Stimulated activated naive B cell treated with anti-CD40 and anti-IgM and Interleukin-4, amounts not matched to agents 10 μg/mL and 1 μg/mL and 100 μg/mL, for 72 hours (primary cell): Measurements from ENCODE around the gene CDHR4.
"Not testable (repeated sequence)": the region's sequence is repeated elsewhere in the genome, so short reads cannot be mapped to it uniquely, and the experiment has no call there.

ENCODE experiments used
- ATAC-seq, 2 donors: fragments of 150-1000 bp; cut with Tn5 transposase; replicated peaks; 2 replicates each; pipeline ENCODE4 v1.10.0; 2021; ENCODE audit warnings: moderate library complexity in 1 of 2
- DNase-seq: peaks from one replicate; pipeline ENCODE4 v3.0.0; 2021
- H3K27ac Mint-ChIP-seq: one replicate; pipeline ENCODE4 v1.8.0; 2022; ENCODE audit warnings: mild to moderate bottlenecking, mixed read lengths
- H3K27me3 Mint-ChIP-seq, 2 donors: one replicate each; pipeline ENCODE4 v1.8.0; 2022; ENCODE audit warnings: mixed read lengths in 2 of 2
- H3K36me3 Mint-ChIP-seq, 2 donors: one replicate each; pipeline ENCODE4 v1.8.0; 2022; ENCODE audit warnings: mixed read lengths in 2 of 2, mild to moderate bottlenecking in 1 of 2
- H3K4me1 Mint-ChIP-seq, 2 donors: one replicate each; pipeline ENCODE4 v1.8.0; 2022; ENCODE audit warnings: mixed read lengths in 2 of 2, mild to moderate bottlenecking in 1 of 2
- H3K4me3 Mint-ChIP-seq, 2 donors: one replicate each; pipeline ENCODE4 v1.8.0; 2022; ENCODE audit warnings: mild to moderate bottlenecking in 2 of 2, mixed read lengths in 2 of 2, moderate library complexity in 1 of 2
- H3K9me3 Mint-ChIP-seq, 2 donors: one replicate each; pipeline ENCODE4 v1.8.0; 2022; ENCODE audit warnings: mixed read lengths in 2 of 2, mild to moderate bottlenecking in 1 of 2

CDHR4 gene

DNA sequence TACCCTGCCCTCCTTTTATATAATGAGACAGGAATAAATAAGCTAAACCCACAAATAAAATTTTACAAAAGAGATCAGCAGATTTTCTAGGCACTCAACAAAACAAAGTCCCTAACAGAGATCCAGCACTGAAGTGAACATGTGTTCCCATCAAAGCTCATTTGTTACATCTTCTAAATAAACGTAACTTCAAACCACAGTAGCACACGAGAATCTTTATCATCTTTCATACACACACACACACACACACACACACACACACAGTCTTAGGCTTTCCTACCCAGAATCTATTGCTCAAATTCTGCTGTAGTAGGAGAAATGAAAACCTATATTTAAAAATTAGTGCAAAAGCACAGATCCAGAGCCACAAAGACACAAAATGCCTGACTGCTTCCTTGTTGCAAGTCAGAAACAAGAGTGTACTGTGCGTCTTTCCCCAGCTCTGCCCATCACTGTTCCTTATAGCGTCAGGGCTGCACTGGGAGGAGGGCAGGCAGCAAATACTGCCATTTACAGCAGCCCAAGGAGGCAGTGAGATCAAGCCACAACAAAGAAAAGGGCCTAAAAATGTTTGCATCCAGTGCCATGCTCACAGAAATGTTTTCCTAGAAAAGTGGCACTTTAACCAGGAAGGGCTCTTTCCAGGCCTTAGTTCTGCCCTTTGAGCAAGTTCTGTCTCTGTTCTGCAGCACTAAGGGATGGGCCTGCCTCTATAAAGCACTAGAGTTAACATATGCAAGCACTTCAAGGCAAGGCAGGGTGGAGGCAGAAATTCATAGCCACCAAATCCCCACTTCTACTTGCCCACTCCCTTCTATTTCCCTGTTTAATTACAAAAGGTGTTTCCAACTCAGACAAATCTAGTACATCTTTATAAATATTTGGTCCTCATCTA lies 19.3 kb downstream of the CDHR4 start:
- Mint-ChIP-seq H3K36me3 (peaks cover 14 to 25% of the 10 kb centered on the region in 2 donors), H3K4me3 (no peak overlapping the region), H3K9me3 (no peaks in the 10 kb centered on the region), H3K27ac (peak overlapping the region; percentile 65), H3K27me3 (no peaks in the 10 kb centered on the region), H3K4me1 (peaks cover 14 to 39% of the 10 kb centered on the region in 2 donors)
- DNase-seq (no peak), ATAC-seq (no peak)

DNA sequence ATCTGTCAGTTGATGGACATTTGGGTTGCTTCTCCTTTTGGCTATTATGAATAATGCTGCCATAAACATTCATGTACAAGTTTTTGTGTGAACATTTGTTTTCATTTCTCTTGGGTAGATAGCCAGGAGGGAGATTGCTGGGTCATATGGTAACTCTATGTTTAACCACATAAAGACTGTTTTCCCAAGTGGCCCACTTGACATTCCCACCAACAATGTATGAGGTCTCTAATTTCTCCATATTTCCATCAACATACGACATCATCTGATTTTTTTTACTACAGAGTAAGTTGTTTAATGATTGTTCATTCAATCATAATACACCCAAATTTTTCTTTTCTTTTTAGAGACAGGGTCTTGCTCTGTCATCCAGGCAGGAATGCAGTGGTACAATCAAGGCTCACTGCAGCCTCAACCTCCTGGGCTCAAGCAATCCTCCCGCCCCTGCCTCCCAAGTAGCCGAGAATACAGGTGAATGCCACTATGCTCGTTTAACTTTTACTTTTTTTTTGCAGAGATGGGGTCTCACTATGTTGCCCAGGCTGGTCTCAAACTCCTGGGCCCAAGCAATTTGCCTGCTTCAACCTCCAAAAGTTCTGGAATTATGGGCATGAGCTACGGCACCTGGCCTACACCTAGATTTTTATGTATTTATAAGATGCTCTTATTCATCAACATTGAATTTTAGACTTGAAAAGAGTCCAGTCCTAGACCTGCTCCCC lies 20.2 kb downstream of the CDHR4 start:
- H3K4me3 Mint-ChIP-seq = no peak overlapping the region
- H3K36me3 Mint-ChIP-seq = peaks cover 16 to 26% of the 10 kb centered on the region in 2 donors
- H3K9me3 Mint-ChIP-seq = no peaks in the 10 kb centered on the region
- DNase-seq = no peak
- H3K27ac Mint-ChIP-seq = peak overlapping the region; percentile 65
- no peak for ATAC-seq
- no peaks in the 10 kb centered on the region for H3K27me3 Mint-ChIP-seq
- H3K4me1 Mint-ChIP-seq = peaks cover 16 to 34% of the 10 kb centered on the region in 2 donors

- DNase-seq, ATAC-seq, H3K27me3 Mint-ChIP-seq, H3K27ac Mint-ChIP-seq, H3K4me3 Mint-ChIP-seq, H3K9me3 Mint-ChIP-seq: not testable (repeated sequence)
- H3K4me1 Mint-ChIP-seq = peaks cover 15 to 30% of the 10 kb centered on the region in 2 donors
- peaks cover 13 to 22% of the 10 kb centered on the region in 2 donors for H3K36me3 Mint-ChIP-seq
Observed at GRCh38 chr3:49776101-49776500, 23.6 kb downstream of the CDHR4 start.

DNA sequence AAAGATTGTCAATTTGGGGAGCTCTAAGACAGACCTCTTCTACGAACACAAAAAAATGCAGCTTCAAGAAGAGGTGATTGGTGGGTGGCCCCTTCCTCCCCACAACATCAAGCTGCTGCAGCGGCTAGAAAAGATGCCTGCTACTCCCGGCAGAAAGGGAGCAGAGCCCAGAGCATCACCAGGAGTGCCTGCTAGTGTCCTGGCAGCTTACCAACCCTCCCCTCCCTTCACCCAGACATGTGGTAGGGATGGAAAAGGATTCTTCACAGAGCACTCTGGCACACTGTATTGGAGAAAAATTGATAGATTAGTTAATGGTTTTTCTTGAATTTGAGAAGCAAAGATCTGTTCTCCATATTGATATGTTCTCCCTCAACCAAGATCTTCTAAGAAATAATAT lies 24.1 kb downstream of the CDHR4 start:
- ATAC-seq = no peak
- DNase-seq = no peak
- Mint-ChIP-seq H3K36me3 (peaks cover 13 to 22% of the 10 kb centered on the region in 2 donors), H3K4me3 (no peak overlapping the region), H3K27ac (no peak overlapping the region), H3K27me3 (no peaks in the 10 kb centered on the region), H3K4me1 (peaks cover 14 to 24% of the 10 kb centered on the region in 2 donors), H3K9me3 (no peaks in the 10 kb centered on the region)

GRCh38 chr3:49772703-49773102 lies 27.0 kb downstream of the CDHR4 start:
- Mint-ChIP-seq H3K36me3 (peaks cover 12% of the 10 kb centered on the region in 2 donors), H3K4me3 (no peak overlapping the region), H3K9me3 (no peaks in the 10 kb centered on the region), H3K4me1 (peaks cover 8 to 16% of the 10 kb centered on the region in 2 donors), H3K27ac (no peak overlapping the region), H3K27me3 (no peaks in the 10 kb centered on the region)
- no peak for ATAC-seq
- DNase-seq = no peak

GRCh38 chr3:49771340-49771938 lies 28.2 kb downstream of the CDHR4 start:
- peaks cover 8 to 16% of the 10 kb centered on the region in 2 donors for H3K4me1 Mint-ChIP-seq

DNA sequence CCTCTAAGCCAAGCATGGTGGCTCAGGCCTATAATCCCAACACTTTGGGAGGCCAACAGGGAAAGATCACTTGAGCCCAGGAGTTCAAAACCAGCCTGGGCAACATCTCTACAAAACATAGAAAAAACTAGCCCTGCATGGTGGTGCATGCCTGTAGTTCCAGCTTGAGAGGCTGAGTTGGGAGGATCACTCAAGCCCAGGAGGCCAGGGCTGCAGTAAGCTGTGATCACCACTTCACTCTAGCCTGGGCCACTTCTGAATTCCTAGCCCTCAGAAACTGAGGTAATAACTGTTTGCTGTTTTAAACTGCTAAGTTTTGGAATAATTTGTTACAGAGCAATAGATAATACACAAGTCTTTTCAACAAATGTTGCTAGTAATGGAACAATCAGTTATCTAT lies 29.7 kb downstream of the CDHR4 start:
- H3K27ac Mint-ChIP-seq = no peak overlapping the region
- no peak for ATAC-seq
- H3K9me3 Mint-ChIP-seq = no peaks in the 10 kb centered on the region
- H3K27me3 Mint-ChIP-seq = no peaks in the 10 kb centered on the region
- DNase-seq = no peak
- peaks cover 5 to 8% of the 10 kb centered on the region in 2 donors for H3K36me3 Mint-ChIP-seq
- peaks cover 5 to 14% of the 10 kb centered on the region in 2 donors for H3K4me1 Mint-ChIP-seq
- H3K4me3 Mint-ChIP-seq = no peak overlapping the region

More at GRCh38 chr3:49771340-49771938, 28.2 kb downstream of the CDHR4 start:
- DNase-seq = no peak
- Mint-ChIP-seq H3K4me3 (no peak overlapping the region), H3K27me3 (no peaks in the 10 kb centered on the region), H3K27ac (no peak overlapping the region), H3K36me3 (peaks cover 6 to 9% of the 10 kb centered on the region in 2 donors), H3K9me3 (no peaks in the 10 kb centered on the region)
- ATAC-seq = no peak

DNA sequence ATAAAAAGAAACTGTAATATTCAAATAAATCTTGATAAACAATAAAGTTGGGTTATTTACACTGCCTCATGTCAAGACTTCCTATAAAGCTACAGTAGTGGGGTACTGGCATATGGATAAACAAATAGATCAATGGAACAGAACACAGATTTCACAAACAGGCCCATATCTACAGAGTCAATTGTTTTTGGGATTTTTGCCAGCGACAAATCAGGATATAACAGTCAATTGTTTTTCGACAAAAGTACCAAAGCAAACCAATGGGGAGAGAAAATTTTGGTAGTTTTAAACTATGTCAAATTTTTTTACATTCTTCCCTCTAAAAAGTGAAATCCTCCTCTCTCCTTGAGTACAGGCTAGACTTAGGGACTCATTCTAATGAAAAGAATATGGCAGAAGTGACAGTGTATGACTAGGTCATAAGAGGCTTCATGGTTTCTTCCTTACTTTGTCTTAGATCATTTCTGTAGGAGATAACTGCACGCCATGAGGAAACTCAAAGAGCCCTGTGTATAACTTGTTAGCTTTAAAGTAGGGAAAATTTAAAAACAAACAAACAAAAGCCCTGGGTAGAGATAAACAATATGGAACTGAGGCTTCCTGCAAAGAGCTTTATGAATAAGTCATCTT lies 30.3 kb downstream of the CDHR4 start:
- ATAC-seq = no peak
- Mint-ChIP-seq H3K27ac (no peak overlapping the region), H3K4me1 (peaks cover 5 to 19% of the 10 kb centered on the region in 2 donors), H3K36me3 (peaks cover 10 to 13% of the 10 kb centered on the region in 2 donors), H3K27me3 (no peaks in the 10 kb centered on the region), H3K4me3 (no peak overlapping the region), H3K9me3 (no peaks in the 10 kb centered on the region)
- no peak for DNase-seq

GRCh38 chr3:49763981-49764380 lies 35.7 kb downstream of the CDHR4 start:
- Mint-ChIP-seq H3K36me3 (peaks cover 9 to 12% of the 10 kb centered on the region in 2 donors), H3K4me1 (peaks cover 4 to 9% of the 10 kb centered on the region in 2 donors), H3K27ac (no peak overlapping the region)

DNA sequence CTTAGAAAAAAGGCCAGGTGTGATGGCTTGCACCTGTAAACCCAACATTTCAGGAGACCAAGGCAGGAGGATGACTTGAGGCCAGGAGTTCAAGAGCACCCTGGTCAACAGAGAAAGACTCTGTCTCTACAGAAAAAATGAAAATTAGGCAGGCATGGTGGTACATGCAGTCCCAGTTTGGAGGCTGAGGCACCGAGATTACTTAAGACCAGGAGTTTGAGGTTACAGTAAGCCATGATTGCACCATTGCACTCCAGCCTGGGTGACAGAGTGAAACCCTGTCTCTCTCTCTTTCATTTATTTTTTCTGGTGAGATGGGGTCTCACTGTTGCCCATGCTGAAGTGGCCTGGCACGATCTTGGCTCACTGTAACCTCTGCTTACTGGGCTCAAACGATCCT lies 38.0 kb downstream of the CDHR4 start:
- no peaks in the 10 kb centered on the region for H3K9me3 Mint-ChIP-seq

More at GRCh38 chr3:49763981-49764380, 35.7 kb downstream of the CDHR4 start:
- ATAC-seq = no peak
- DNase-seq = no peak
- H3K27me3 Mint-ChIP-seq = no peaks in the 10 kb centered on the region
- H3K4me3 Mint-ChIP-seq = no peak overlapping the region
- H3K9me3 Mint-ChIP-seq = no peaks in the 10 kb centered on the region

DNA sequence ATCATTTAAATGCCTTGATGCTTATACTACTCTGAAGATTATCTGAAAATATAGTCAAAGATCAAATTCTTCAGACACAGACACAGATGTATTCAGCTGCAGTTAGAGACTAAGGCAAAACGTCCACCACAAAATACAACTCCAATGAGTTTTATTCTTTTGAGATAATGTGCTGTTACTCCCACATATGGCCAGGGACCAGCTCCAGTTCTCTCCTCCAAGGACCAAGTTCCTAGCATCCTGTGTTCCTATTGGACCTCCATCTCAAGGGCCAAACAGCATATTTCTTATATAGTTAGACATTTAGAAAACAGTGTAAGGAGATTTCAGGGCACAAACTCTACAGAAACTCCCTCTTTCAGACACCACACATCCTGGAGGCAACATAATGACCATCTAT lies 40.4 kb downstream of the CDHR4 start:
- Mint-ChIP-seq H3K4me1 (peaks cover 12 to 18% of the 10 kb centered on the region in 2 donors), H3K9me3 (no peaks in the 10 kb centered on the region), H3K36me3 (peaks cover 4 to 11% of the 10 kb centered on the region in 2 donors), H3K27ac (no peak overlapping the region), H3K27me3 (no peaks in the 10 kb centered on the region), H3K4me3 (no peak overlapping the region)
- DNase-seq (no peak), ATAC-seq (no peak)

More for the DNA sequence above, 38.0 kb downstream of the CDHR4 start:
- Mint-ChIP-seq H3K36me3 (peaks cover 11 to 12% of the 10 kb centered on the region in 2 donors), H3K4me1 (peaks cover 4 to 21% of the 10 kb centered on the region in 2 donors), H3K27ac (no peak overlapping the region), H3K4me3 (no peak overlapping the region), H3K27me3 (no peaks in the 10 kb centered on the region)
- ATAC-seq (no peak), DNase-seq (no peak)

- Mint-ChIP-seq H3K4me3 (no peak overlapping the region), H3K4me1 (peaks cover 17 to 24% of the 10 kb centered on the region in 2 donors), H3K36me3 (peaks cover 4 to 17% of the 10 kb centered on the region in 2 donors), H3K9me3 (no peaks in the 10 kb centered on the region), H3K27me3 (no peaks in the 10 kb centered on the region), H3K27ac (no peak overlapping the region)
- ATAC-seq (no peak), DNase-seq (no peak)
Observed at GRCh38 chr3:49757197-49757596, 42.5 kb downstream of the CDHR4 start.

DNA sequence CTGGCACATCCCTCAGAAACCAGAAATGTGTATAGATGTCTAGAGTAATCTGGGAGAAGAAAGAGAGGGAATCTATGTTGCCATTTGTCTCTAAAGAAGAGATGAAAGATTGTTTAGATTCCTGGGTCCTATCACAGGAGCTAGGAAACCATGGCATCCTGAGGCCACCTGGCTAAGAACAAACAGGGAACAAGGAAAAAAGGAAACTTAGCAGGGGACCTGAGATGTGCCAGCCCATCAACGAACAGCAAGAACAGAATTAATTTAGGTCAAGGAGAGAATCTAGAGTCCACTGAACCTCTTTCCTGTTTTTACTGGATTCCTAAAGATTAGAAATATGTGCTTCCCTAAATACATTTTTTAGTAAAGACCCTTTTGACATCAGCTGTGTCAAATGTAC lies 43.6 kb downstream of the CDHR4 start:
- Mint-ChIP-seq H3K36me3 (peaks cover 4 to 17% of the 10 kb centered on the region in 2 donors), H3K9me3 (no peaks in the 10 kb centered on the region), H3K4me3 (no peak overlapping the region), H3K27me3 (no peaks in the 10 kb centered on the region), H3K27ac (no peak overlapping the region), H3K4me1 (peaks cover 17 to 24% of the 10 kb centered on the region in 2 donors)
- ATAC-seq = no peak
- DNase-seq = no peak

- peaks cover 4 to 22% of the 10 kb centered on the region in 2 donors for H3K36me3 Mint-ChIP-seq
- no peak overlapping the region for H3K4me3 Mint-ChIP-seq
- ATAC-seq = no peak
- H3K27me3 Mint-ChIP-seq = no peaks in the 10 kb centered on the region
- peaks cover 15 to 24% of the 10 kb centered on the region in 2 donors for H3K4me1 Mint-ChIP-seq
- no peak overlapping the region for H3K27ac Mint-ChIP-seq
- no peak for DNase-seq
- no peaks in the 10 kb centered on the region for H3K9me3 Mint-ChIP-seq
Observed at GRCh38 chr3:49754536-49754935, 45.1 kb downstream of the CDHR4 start.
